ENCODE results near the gene ZHX3.
"Not testable (repeated sequence)": the region's sequence is repeated elsewhere in the genome, so short reads cannot be mapped to it uniquely, and the experiment has no call there.

DNA sequence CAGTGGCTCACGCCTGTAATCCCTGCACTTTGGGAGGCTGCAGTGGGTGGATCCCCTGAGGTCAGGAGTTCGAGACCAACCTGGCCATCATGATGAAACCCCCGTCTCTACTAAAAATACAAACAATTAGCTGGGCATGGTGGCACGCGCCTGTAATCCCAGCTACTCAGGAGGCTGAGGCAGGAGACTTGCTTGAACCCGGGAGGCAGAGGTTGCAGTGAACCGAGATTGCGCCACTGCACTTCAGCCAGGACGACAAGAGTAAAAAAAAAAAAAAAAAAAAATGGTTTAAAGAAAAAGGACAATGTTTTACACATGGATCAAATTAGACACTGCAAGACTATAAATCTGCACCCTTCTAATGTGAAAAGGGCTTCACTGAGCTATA lies 185.1 kb downstream of the ZHX3 start:
- TF ChIP-seq EZH2 (IDR thresholded peaks at IDR 0.05; ENCODE audit: low read depth); CTCF (conservative IDR thresholded peaks at IDR 0.05): not testable (repeated sequence)

Measured in PC-9 (cell line).